ENCODE results near the gene HECTD4. TPM values are rescaled to one million over a fixed set of nuclear protein-coding genes. Genes with fewer than 3 reads are reported as not detected.
A peak's percentile ranks its signal among the peaks of the same experiment; 100 is the strongest.

HECTD4 gene
- total RNA-seq, 2 donors from 2014 or later = 14.8 to 16.5 TPM

DNA sequence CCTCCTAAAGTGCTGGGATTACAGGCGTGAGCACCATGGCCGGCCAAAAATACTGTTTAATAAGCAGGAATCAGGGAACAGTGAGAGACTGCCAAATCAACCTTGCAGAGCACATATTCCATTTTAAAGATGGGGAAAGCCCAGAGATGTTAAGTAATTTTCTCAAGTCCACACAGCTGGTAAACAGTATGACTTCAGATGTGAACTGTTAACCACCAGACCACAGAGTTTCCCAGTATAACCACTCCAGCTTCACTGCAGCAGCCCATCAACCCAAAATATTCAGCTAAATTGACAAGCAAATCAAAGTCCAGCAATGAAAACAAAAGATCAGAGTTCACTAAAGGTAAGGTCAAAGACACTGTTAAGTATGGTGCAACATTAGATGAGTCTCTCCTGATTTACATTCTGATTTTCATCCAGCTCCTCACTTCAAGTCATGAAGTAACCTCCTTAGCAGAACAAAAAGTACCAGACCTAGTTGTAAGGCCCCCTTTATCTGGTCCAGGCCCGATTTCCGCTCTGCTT, 174.8 kb downstream of the HECTD4 start:
- Histone ChIP-seq H3K9me3 (no peaks in the 10 kb centered on the region), H3K36me3 (peaks cover 74% of the 10 kb centered on the region), H3K27ac (no peak overlapping the region), H3K4me1 (no peaks in the 10 kb centered on the region), H3K4me3 (no peak overlapping the region), H3K27me3 (no peaks in the 10 kb centered on the region)
- TF ChIP-seq, protein P1, sequence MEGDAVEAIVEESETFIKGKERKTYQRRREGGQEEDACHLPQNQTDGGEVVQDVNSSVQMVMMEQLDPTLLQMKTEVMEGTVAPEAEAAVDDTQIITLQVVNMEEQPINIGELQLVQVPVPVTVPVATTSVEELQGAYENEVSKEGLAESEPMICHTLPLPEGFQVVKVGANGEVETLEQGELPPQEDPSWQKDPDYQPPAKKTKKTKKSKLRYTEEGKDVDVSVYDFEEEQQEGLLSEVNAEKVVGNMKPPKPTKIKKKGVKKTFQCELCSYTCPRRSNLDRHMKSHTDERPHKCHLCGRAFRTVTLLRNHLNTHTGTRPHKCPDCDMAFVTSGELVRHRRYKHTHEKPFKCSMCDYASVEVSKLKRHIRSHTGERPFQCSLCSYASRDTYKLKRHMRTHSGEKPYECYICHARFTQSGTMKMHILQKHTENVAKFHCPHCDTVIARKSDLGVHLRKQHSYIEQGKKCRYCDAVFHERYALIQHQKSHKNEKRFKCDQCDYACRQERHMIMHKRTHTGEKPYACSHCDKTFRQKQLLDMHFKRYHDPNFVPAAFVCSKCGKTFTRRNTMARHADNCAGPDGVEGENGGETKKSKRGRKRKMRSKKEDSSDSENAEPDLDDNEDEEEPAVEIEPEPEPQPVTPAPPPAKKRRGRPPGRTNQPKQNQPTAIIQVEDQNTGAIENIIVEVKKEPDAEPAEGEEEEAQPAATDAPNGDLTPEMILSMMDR (IDR thresholded peaks at IDR 0.05) = no peak
- DNase-seq (ENCODE audit: low spot score) = no peak

DNA sequence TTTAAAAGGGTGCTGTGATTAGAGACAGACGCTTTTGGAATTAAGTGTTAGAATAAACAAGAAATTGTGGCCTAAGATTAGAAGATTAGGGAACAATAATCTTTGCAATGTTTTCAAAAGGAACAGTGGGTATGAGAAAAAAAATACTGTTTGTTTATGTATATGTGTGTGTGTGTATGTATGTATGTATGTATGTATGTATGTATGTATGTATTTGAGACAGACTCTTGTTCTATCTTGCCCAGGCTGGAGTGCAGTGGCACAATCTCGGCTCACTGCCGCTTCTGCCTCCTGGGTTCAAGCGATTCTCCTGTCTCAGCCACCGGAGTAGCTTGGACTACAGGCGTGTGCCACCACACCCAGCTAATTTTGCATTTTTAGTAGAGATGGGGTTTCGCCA, 175.3 kb downstream of the HECTD4 start:
- no peak overlapping the region for H3K4me3 ChIP-seq

DNA sequence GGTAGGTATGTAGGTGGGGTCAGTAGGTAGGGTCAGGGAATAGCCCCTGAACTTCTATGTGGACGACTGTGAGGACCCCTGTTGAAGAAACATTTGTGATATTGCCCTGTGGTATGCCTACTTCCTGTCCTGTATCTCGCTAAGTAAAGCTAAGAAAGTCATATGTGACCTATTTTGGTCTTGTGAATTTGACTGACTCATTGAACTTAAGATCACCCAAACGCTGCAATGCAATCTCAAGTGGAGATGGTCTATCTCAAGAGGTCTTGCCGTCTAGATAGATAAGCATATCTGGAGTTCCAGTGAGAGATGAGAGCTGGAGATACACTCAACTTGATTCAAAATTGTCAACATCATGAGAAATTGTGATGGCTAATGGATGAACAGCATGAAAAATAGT, 183.1 kb downstream of the HECTD4 start:
- H3K36me3 ChIP-seq = peaks cover 50% of the 10 kb centered on the region
- no peaks in the 10 kb centered on the region for H3K9me3 ChIP-seq
- TF ChIP-seq, protein P1 (IDR thresholded peaks at IDR 0.05) = no peak

More for the DNA sequence above, 175.3 kb downstream of the HECTD4 start:
- Histone ChIP-seq H3K4me1 (no peaks in the 10 kb centered on the region), H3K36me3 (peaks cover 69% of the 10 kb centered on the region), H3K27ac (no peak overlapping the region), H3K27me3 (no peaks in the 10 kb centered on the region), H3K9me3 (no peaks in the 10 kb centered on the region)
- no peak for DNase-seq (ENCODE audit: low spot score)
- TF ChIP-seq, protein P1 (IDR thresholded peaks at IDR 0.05) = no peak

DNA sequence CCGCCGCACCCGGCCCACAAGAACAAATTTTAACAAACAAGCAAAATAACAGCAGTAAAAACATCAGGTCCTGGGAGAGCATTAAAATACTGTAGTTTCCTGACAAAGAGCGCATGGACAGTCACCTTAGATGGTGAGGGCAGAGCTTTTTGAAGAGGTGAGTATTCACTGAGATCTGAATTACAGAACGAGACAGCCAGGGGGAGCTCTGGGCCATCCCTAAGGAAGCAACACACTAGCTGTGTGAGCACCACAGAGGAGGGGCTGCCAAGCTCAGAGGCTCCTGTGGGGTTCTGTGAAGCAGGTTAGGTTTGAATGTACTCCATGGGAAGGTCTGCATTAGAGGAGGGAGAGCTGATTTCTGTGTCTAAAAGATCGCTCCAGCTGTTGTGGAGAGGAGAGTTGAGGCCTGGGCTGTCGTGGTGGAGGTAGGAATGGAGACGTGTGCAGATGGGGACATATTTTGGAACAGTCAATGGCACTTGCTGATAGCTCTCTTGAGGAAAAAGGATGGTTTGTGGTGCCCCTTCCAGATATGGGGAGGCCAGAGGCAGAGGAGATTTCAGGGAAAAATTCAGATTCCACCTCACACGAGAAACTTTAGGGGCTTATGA, 184.0 kb downstream of the HECTD4 start:
- Histone ChIP-seq H3K9me3 (no peaks in the 10 kb centered on the region), H3K27ac (no peak overlapping the region), H3K4me1 (no peaks in the 10 kb centered on the region), H3K36me3 (peaks cover 49% of the 10 kb centered on the region), H3K4me3 (no peak overlapping the region), H3K27me3 (no peaks in the 10 kb centered on the region)
- no peak for DNase-seq (ENCODE audit: low spot score)
- TF ChIP-seq, protein P1 (IDR thresholded peaks at IDR 0.05) = peak; percentile 28 to 65

More for the DNA sequence above, 183.1 kb downstream of the HECTD4 start:
- Histone ChIP-seq H3K4me1 (no peaks in the 10 kb centered on the region), H3K27ac (no peak overlapping the region), H3K4me3 (no peak overlapping the region), H3K27me3 (no peaks in the 10 kb centered on the region)
- no peak for DNase-seq (ENCODE audit: low spot score)

DNA sequence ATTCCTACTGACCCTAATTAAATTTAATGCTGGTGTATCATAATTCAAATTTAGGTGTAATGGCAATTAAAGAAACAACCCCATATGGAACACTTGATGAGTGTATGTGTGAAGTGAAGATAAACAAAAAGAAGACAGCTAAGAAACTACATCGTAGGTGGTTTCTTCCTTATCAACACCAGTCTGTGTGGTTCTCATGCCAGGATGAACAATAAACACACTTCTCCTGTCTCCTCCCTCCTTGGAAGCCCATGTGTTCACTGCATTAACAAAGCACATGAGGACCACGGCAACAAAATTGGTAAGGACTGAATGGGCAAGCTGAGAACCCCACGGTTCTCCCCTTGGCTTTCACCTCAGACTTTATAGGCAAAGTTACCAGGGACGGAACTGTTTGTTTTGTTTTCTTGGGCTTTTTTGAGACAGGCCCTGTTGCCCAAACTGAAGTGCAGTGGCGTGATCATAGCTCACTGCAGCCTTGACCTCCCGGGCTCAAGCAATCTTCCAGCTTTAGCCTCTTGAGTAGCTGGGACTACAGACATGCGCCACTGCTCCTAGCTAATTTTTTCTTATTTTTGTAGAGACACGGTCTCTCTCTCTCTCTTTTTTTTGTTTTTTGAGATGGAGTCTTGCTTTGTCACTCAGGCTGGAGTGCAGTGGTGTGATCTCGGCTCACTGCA, 185.9 kb downstream of the HECTD4 start:
- H3K27me3 ChIP-seq = no peaks in the 10 kb centered on the region
- TF ChIP-seq, protein P1 (IDR thresholded peaks at IDR 0.05) = no peak
- H3K27ac ChIP-seq = no peak overlapping the region
- no peak overlapping the region for H3K4me3 ChIP-seq
- no peak for DNase-seq (ENCODE audit: low spot score)
- H3K36me3 ChIP-seq = peaks cover 54% of the 10 kb centered on the region
- H3K9me3 ChIP-seq = no peaks in the 10 kb centered on the region
- peaks cover 0 to 9% of the 10 kb centered on the region in 2 donors for H3K4me1 ChIP-seq
